C4-2B (cell line): ENCODE data around the gene RASAL3.

Experiments used
- H3K27ac ChIP-seq: fragments of 450-650 bp; 2 replicates; pipeline ENCODE4 v1.5.1; 2017
- ZFX ChIP-seq: fragments of 450-650 bp; IDR thresholded peaks from 2 replicates; pipeline ENCODE4 v1.6.1; 2017
- TF ChIP-seq, protein P1 (sequence below): fragments of 450-650 bp; conservative IDR thresholded peaks from 2 replicates; pipeline ENCODE4 v1.5.1; 2017; ENCODE audit warnings: mild to moderate bottlenecking

RASAL3 gene

DNA sequence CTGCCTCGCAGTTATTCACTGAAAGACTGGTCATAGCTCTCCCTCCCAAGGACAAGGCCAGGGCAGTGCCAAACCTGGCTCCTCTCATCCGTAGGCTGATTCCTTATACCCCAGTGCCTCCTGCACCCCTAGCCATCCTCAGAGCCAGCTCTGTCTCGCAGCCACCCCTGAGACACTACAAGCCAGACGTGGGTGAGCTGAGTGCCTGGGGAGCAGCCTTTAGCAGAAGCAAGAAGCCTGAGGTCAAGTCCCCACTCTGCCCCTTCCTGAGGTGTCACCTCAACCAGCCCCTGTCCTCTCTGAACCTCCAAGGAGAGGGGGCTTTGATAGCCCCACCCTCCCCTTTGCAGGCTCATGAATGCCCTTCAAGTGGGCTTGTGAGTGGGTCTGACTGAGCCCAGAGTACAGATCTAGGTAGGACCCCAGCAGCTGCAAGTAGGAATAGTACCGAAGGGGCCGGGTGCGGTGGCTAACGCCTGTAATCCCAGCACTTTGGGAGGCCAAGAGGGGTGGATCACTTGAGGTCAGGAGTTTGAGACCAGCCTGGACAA is 30.8 kb downstream of the RASAL3 start:
- H3K27ac ChIP-seq: peak overlapping the region; percentile 80
- TF ChIP-seq, protein P1, sequence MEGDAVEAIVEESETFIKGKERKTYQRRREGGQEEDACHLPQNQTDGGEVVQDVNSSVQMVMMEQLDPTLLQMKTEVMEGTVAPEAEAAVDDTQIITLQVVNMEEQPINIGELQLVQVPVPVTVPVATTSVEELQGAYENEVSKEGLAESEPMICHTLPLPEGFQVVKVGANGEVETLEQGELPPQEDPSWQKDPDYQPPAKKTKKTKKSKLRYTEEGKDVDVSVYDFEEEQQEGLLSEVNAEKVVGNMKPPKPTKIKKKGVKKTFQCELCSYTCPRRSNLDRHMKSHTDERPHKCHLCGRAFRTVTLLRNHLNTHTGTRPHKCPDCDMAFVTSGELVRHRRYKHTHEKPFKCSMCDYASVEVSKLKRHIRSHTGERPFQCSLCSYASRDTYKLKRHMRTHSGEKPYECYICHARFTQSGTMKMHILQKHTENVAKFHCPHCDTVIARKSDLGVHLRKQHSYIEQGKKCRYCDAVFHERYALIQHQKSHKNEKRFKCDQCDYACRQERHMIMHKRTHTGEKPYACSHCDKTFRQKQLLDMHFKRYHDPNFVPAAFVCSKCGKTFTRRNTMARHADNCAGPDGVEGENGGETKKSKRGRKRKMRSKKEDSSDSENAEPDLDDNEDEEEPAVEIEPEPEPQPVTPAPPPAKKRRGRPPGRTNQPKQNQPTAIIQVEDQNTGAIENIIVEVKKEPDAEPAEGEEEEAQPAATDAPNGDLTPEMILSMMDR: no peak
- no peak for TF ChIP-seq ZFX

- 0 out of 2 replicates have a peak, but pooled peaks have one; percentile 11 for TF ChIP-seq ZFX
- TF ChIP-seq, protein P1: no peak
These were observed 31.5 kb downstream of the RASAL3 start for GRCh38 chr19:15432629-15433518.

GRCh38 chr19:15432018-15432494 is 32.3 kb downstream of the RASAL3 start:
- peak overlapping the region; percentile 80 for H3K27ac ChIP-seq
- TF ChIP-seq, protein P1: no peak
- peak; percentile 56; the same call in 1 of the 2 replicates for TF ChIP-seq ZFX

More at GRCh38 chr19:15432629-15433518, 31.5 kb downstream of the RASAL3 start:
- peak overlapping the region; percentile 80 for H3K27ac ChIP-seq

DNA sequence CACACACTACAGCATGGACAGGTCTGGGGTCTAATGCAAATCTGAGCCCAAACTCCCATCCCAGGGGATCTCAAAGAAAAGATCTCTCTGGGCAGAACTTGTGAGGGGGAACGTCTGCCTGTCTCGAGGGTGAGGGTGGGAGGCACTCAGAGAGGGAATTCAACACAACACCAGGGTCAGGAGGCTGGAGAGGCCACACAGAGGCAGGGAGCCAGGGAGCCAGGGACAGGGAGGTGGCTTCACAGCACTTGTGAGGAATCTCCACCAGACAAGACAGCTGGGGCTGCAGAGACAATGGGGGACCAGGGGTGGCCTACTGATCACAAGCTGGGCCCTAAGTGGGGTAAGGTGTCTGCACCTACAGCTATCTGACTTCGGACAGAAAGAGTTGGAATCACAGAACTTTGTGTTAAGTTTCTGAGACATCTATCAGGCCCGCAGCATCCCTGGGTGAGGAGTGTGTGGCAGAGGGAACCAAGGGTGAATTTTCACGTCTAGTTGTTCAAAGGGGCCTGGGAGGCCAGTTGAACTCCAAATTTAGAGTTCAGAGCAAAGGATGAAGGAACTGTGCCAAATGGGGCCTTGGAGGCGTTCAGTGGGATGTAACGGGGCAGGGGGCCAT is 32.8 kb downstream of the RASAL3 start:
- TF ChIP-seq, protein P1: no peak
- no peak for TF ChIP-seq ZFX
- peak overlapping the region; percentile 80 for H3K27ac ChIP-seq

DNA sequence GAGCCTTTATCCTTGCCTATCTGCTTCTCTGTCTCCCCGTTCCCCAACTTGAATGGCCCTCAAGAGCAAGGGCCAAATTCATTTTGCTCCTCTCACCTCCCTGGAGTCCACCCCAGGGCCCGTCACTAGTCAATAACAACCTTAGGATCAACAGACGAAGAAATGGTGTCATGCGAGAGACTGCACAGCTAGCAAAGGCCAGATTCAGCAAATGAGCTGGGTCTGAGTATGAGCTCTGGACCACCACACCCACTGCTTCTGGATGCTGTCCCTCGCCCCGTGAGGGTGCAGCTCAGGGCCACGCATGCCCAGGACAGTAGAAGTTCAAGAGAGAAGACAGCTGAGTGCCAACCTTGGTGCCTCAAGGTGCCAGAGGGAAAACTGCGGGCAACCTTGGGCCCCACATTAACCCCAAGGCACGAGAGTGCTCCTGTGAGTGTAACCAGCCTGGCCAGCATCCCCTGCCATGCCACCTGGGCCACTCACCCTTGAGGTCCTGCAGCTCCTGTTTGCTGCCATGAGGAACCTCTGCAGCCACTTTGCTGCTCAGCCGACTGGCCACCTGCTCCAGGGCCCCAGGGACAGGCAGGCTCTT is 33.7 kb downstream of the RASAL3 start:
- TF ChIP-seq, protein P1: no peak
- no peak for TF ChIP-seq ZFX
- H3K27ac ChIP-seq: peak overlapping the region; percentile 80

DNA sequence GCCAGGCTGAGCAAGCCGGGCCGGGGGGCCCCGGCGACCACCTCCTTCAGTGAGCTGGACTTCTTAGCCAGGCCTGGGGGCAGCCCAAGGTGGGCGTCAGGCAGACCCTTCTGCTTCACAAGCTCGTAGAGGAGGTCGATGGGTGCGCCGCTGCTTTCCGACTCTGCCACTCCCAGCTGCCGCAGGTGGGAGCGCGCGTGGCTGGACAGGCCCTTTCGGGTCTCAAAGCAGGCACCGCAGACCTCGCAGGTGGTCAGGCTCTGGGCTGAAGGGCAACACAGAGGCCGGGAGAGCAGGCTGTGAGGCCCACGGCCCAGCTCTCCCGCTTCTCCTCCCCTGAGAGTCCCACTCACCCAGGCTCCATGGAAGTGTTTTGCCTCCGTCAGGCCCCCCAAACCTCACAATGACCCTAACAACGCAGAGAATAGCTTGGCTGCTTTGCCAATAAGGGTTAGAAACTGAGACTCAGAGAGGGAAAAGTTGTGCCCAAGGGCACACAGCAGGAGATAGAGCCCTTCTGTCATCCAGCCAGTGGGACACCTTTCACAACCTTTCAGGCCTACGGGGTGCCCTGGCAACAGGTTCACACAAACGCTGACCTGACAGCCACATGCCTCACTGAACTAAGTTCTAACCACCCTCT is 34.4 kb downstream of the RASAL3 start:
- TF ChIP-seq ZFX: no peak
- TF ChIP-seq, protein P1: no peak
- 0 out of 2 replicates have a peak overlapping the region, but pooled peaks have one; percentile 80 for H3K27ac ChIP-seq
